Medulla oblongata (tissue), 1 donor: ENCODE results near the gene PRKD1.

Experiments
- DNase-seq: peaks from one replicate; pipeline ENCODE4 v3.0.0-alpha.2; 2015; ENCODE audit errors: extremely low spot score

PRKD1 gene

DNA sequence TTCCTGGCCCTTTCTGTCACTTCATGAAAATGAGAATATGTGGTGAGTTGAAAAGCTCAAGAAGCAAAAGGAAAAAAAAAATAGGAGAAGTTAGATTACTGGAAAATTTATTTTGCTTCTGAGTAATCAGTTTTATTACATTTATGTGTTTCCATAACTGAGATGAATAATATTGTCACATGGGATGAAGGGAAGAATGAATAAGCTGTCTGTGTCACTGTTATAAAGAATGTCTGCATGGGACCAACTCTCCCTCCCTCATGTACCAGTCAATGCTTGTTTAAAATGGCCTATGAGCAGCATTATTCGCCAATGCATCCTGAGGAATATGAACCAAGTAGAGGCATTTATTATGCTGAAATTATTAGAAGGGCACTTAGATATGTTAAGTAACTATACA is 246.3 kb downstream of the PRKD1 start:
- peak; percentile 45 for DNase-seq

DNA sequence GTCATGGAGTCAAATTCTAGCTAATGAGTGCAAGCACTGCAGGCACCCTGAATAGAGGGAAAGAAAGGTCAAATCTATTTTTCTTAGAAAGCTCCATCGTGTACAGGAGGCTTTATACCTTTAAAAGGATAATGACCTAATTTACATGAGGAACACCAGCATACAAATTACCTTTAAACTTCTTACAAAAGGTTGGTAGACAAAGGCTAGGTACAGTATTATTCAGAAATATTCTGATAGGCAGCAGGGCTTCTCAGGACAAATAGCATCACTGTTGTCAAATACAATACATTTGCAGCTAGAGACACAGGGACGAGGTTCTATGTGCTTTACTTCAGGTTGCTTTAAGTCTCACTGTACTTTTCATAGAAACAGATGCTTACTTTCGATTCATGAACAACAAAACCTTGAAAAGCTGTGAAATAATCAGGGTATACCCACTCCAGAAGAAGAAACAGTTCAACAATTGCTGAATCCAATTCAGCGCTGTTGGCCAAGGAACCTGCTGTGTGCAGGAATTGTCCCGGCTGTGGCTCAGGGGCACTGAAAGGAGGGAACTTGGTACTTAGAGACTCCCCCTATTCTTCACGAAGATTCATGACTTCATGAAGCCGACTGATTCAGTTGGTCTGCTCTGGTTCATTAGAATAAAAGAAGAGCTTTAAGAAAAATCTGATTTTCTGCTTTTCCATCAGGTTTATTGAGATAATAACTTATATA is 252.9 kb downstream of the PRKD1 start:
- DNase-seq, result no peak

DNA sequence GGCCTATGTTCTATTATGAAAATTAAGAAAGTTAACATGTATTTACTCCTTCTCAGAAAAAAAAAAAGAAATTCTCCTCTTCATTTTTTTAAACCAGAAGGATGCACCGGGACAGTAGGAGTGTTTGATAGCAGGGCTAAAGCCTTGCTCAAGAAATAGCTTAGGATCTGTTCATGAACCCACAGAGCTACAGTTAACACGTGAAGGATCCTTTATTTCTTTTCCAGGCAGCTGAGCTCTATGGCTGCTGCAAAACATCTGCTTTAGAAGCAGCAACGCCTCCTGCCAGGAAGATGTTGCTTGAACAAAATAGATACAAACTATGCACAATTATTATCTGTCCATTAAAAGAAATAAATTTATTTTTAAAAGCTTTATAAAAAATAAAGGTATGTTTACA is 254.8 kb downstream of the PRKD1 start:
- DNase-seq, result no peak

DNA sequence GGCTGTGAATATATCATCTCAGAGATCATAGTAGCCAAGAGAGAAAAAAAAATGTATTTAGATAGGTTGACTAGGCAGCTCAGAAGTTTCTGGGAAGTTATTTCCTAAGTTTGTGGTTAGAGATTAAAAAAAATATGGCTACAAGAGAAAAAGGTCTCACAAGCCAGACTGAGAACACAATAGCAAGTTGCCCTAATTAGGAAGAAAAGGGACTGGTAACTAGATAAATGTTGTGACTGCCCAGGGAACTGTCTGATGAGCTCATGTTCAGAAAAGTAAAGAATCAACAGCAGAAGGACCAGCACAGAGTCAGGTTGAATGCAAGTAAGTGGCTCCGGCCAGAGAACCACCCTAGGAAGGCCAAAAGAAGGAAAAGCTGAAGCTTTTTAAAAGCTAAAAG is 256.6 kb downstream of the PRKD1 start:
- no peak for DNase-seq

DNA sequence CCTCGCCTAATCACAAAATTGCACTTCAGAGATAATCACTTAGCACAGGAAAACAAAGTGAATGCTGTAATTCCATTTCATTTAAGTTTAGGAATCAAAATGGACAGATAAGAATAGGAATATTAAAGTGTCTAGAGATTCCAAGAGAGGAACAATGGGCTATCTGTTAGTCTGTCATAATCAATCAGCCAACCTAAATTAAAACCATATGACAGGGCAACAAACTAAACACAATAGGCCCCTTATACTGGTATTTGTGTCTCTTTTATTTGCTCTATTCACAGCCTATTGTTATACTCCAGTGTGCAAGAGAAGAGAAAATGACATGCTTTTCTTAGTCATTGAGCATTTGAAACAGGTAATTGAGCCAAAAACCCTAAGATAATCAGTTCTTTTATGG is 259.4 kb downstream of the PRKD1 start:
- peak; percentile 86 for DNase-seq

DNA sequence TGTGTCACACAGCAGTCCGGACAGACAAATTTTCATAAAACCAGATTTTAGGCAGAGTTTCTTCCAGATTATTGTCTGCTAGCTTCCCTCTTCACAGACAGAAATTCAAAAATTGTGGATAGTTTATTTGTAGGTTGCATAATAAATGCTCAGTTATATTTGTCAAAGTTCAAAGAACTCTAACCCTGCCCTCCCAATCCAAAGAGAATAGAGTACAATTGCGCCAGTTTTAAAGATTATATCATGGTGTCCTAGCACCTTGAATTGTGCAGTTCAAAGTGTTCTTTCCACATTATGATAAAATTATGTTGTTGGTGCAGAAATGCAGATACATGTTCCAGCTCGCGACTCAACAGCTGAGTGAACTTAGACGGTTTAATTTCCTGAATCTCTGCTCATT is 263.1 kb downstream of the PRKD1 start:
- no peak for DNase-seq

DNA sequence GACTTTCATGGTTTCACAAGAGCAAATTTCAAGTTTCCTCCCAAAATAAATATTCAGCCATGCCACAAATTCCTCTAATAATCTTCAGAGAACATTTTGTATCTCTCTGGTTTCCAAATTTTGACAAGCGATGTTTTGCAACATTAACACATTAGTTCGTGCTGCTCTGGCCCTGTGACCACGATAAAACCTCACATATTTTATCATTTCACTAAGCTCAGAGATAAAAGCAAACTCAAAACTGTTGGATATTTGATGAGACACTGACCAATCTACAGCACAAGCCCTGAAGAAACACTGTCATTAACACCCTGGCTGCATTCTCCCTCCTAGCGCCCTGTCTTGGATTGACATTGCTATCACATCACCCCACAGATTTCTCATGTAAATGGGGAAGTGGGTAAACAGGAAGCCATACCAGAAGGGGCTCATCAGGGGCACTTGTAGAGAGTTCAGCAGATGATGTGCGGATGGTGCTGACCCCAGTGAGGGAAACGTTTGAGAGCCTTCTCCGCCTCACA is 264.3 kb downstream of the PRKD1 start:
- DNase-seq, result no peak

DNA sequence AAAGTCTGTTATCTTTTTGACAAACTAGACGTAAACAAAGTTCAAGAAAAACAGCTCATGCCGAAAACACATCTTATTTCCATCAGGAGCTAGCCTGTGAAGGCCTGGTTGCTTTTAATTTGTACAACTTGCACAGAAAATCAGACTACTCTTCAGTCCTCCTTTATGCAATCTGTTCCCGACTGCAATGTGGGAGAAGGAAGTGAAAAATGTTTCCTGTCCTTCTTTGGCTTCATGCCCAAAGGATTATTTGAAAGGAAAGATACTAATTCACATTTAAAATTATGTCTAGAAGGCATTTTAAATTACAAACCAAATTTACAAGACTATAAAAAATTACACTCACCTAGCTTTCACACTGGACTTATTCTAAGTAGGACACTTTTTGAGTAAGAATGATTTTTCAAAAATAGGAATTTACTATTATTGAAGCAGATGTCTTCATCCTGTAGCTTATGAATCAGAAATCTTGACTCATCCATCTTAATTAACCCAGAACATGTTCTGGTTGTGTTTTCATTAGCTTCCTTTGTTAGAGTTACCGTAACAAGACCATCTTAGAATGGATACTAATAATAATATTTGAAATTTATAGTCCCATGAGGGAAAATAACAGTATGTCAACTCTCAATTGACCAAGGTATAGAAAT is 272.6 kb downstream of the PRKD1 start:
- no peak for DNase-seq

DNA sequence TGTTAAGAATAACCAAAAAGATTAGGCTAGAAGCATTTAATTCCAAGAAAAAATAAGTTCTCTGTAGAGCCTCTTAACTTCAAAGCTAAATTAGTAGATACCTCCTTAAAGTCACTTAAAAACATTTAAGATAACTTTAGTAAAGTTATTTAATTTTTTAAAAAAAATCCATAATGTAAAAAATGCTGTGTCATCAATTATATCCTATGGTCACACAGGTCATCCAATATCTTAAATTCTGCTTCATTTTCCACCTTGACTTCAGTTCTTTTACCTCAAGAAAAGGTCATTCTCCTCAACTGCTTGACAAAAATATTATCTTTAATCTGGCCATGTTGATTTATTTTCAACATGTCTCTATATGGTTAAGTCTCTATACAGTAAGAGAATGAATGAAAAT is 274.3 kb downstream of the PRKD1 start:
- DNase-seq, result no peak

DNA sequence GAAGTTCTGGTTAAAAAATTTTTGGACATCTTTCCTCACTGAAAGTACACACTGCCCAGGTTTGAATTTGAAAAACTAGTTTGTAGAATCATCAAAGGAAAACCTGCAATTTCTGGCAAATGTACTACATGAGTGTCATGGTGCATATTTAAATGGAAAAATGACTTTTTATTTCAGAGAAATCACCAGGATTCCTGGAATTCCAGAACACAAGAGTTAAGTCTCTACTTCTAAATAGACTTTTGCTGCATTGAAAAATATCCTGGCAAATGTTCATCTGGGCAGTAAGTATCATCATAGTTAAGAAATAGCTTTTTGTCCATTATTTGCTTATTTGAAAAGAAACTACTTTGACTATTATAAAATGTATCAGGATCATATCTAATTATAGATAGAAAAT is 275.1 kb downstream of the PRKD1 start:
- DNase-seq, result no peak

DNA sequence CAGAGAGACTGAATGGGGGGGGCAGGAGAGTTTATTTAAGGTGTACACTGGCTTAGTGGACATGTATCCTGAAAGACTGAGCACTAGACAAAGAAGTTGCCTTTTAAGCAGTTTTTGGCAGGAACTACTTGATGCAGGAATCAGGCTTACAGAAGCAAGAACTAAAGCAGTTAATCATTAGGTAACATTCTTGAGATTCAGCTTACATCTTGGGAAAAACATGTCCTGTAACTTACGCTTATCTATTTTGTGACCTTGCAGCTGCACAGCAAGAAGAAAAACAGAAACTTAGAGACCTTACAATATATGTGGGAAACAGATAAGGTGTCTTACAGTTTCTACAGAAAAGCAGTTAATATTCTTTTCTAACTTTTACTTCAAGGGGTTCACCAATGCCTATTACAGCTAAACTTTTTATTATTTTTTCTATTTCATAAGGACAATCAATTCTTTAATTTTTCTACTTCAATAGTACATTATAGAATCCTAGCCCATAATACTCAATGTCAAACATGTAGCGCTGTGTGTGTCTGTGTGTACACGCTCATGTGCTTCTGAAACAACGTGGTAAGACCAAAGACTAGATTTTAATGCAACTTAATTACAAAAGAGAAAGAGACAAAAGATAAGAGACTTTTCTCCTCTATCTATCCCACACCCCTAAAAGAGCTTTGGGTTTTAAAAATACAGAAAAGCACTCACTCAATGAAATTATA is 276.9 kb downstream of the PRKD1 start:
- DNase-seq, result no peak

DNA sequence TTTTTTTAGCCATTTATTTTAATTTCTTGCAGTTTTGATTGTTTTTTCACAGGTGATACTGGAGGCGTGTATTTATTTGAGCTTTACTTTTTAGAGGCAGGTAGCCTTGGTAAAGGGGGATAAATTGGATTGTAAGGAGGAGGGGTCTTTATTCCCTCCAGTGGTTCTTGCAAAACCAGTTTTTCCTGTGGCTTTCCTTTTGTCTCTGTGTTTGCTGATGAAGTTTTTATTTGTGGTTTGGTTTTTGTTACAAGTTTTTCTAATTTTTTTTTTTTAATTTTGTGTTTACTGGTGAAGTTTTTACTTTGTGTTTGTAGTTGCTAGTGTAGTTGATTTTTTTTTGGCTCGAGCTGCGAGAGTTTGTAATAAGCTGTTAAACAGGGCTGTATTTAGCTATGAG is 278.5 kb downstream of the PRKD1 start:
- DNase-seq, result no peak

DNA sequence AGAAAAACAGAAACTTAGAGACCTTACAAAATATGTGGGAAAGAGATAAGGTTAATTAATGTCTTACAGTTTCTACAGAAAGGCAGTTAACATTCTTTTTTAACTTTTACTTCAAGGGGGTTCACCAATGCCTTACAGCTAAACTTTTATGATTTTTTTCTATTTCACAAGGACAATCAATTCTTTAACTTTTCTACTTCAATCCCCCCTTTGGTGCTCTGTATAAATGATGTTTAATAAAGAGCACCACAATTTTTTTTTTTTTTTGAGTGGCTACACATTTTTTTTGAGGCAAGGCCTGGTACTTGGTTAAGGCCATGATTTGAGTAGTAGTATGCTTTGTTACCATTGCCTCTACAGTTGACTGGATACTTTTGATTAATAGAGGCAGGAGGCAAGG is 279.6 kb downstream of the PRKD1 start:
- DNase-seq, result no peak

DNA sequence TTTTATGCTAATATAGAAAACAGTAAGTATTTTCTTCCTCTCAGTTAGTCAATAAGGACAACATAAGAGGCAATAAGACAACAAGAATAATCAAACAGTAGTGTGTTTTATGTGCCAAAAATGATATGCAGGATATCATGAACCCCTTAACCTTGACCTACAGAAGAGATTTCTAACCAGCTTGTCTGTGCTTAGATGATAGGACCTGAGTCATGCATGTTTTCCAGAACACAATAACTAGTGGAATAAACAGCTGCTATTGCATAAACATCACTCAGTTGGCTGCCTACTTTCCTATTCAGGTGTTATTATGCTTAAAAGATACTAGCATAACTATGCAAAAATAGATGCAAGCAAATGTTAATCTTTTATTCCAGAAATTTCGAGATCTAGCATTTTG is 282.5 kb downstream of the PRKD1 start:
- no peak for DNase-seq

DNA sequence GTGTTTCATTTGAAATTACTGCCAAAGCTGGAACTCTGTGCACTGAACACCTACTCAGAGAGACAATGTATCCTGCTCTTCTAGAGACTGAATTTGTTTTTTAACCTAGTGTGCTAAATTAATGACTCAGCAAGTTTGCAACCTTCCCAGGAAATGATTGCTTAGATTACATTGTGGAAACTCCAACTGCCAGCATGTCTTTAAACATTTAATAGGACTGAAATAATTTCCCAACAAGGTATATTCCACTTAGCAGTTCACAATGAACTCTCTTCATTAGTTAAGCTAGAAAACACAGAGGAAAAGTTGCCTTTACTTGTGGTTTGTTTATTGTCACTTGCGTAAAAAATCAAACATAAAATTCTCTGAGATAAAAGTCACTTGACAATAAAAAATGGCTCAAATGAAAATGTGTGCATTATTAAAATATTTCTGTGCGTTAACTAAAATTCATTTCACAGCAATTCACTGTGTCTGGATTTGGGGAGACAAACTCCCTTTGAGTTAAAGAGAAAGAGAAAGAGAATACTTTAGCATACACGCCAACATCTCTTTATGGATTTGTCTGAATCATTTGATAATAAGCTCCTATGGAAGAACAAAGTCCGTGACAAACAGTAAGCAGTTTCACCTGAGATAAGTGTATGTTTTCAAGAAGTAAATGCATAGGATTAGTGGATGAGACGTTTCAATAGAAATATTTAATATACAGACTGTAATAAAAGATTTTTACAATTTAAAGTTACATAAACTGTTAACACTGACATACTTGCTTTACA is 284.0 kb downstream of the PRKD1 start:
- no peak for DNase-seq

DNA sequence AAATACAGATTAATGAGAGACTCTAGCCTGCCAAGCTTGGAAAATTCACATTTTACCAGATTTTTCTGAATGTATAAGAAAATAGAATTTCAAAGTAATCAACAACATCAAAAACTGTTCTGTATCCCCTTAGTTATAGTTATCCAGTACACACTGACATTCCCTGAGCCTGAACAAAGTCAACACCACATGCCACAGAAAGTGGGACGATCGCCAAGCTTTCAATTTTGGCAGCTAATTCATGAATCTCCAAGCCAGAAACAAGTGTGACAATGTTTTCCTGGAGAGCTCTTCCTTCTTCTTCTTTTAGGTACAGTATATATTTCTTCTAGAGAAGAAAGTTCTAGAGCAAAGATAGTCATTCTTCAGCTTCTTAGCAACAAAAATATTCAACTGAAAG is 290.2 kb downstream of the PRKD1 start:
- DNase-seq, result peak; percentile 94

DNA sequence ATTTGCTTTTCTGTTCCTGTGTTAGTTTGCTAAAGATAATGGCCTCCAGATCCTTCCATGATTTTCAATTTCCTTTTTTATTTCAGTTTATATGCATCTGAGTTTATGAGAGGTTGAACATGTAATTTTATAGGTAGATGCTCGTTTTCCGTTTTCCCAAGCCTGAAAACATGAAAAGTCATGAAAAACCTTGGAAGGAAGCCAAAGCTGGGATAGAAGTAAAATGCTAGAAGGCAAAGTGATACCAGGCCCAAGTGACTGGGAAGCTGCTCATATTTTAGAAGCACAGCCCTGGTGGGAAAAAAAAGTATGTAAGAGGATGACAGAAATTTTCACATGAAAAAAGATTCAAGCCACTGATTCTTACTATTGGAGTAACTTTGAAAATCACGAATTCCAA is 290.8 kb downstream of the PRKD1 start:
- no peak for DNase-seq

DNA sequence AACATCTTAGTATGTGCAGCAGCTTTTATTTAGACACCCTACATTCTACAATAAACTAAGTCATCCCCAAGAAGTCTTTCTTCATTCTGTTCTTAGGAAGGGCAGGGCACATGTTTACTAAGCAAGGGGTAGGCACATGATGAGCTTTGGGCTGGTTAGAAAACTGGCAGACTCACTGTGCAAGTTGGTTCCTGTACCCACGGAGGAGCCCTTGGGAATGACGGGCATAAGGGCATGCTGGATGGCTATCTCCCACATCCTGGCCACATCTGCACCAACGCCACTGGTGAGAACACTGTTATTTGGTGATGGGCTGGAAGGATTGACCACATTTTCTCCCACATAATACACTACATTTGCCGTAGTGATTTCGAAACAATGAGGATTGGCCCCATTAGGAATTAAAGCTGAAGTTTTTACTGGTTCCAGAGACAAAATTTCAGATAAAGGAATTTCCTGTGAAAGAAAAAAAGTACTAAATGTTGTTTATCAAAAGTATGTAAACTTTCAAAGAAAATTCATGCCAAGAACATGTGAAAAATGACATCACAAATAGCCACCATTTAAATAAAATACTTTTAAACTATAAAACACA is 297.0 kb downstream of the PRKD1 start:
- no peak for DNase-seq

DNA sequence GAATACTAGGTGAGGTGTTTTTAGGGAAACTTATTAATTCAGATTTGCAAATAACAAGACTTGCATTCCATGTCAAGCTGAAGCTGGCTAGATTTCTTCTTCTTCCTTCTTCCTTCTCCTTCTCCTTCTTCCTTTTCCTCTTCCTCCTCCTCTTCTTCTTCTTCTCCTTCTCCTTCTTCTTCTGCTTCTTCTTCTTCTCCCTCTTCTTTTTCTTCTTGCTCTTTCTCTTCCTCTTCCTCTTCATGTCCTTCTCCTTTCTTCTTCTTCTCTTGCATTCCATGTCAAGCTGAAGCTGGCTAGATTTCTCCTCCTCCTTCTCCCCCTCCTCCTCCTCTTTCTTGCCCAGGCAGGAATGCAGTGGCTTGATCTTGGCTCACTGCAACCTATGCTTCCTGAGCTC is 297.8 kb downstream of the PRKD1 start:
- DNase-seq, result no peak

DNA sequence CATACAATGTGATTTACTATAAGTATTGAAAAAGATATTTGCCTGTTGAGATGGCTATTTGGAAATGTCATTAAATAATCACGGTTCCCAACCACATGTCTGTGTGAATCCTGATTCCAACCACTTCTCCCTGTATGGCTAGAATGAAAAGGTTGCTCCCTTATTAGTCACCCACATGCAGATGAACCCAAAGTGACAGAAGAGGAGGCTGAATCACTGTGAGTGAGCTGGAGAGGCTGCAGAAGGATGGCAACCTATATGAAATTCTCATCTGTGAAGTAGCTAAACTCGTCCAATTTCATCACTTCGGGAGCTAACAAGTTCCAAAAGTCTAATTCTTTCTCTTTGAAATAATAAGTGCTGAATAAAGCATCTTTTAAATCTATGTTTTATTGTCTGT is 300.5 kb downstream of the PRKD1 start:
- DNase-seq, result no peak

DNA sequence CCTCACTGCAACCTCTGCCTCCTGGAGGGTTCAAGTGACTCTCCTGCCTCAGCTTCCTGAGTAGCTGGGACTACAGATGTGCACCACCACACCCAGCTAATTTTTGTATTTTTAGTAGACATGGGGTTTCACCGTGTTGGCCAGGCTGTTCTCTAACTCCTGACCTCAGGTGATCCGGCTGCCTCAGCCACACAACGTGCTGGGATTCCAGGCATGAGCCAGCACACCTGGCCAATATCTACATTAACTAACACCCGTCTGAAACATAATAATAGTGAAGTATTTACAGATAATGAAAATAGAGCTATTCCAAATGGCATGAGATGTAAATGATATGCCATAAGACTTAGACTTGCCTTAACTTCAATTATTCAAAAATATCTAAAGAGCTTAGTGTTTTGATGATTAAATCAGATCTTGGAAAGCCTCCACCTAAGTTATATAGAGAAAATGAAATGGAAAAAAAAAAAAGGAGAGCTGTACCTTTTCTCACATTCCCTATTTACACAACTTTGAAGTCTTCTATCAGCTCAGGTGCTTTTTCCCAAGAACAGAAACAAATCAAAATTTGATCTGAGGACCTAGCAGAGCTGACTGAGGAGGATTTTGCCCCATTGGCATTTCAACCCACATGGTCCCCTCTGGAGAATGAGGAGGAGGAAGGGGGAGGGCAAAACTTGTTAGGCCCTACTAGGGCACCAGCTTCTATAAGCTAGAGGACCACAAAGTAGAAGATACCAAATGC is 309.2 kb downstream of the PRKD1 start:
- no peak for DNase-seq
